Measurements from ENCODE around the gene SERPINA1.
"Not testable (repeated sequence)": the region's sequence is repeated elsewhere in the genome, so short reads cannot be mapped to it uniquely, and the experiment has no call there.

The SERPINA1 gene

DNA sequence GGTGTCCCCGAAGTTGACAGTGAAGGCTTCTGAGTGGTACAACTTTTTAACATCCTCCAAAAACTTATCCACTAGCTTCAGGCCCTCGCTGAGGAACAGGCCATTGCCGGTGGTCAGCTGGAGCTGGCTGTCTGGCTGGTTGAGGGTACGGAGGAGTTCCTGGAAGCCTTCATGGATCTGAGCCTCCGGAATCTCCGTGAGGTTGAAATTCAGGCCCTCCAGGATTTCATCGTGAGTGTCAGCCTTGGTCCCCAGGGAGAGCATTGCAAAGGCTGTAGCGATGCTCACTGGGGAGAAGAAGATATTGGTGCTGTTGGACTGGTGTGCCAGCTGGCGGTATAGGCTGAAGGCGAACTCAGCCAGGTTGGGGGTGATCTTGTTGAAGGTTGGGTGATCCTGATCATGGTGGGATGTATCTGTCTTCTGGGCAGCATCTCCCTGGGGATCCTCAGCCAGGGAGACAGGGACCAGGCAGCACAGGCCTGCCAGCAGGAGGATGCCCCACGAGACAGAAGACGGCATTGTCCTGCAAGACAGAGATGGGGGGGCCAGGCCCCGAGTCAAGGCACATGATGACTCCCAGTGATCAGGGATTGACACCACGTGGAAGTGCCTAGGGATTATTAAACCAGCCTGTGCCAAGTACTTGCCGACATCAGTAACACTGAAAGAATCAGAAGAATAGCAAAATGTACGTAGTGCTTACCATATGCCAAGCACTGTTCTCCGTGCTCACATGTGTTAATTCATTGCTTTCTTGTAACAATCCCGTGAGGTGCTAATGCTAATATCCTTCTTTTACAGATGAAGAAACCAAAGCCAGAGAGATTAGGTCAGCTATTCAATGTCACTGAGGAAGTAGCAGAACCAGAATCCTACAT lies 5.4 kb downstream of the SERPINA1 start:
- DNase-seq: no peak

DNA sequence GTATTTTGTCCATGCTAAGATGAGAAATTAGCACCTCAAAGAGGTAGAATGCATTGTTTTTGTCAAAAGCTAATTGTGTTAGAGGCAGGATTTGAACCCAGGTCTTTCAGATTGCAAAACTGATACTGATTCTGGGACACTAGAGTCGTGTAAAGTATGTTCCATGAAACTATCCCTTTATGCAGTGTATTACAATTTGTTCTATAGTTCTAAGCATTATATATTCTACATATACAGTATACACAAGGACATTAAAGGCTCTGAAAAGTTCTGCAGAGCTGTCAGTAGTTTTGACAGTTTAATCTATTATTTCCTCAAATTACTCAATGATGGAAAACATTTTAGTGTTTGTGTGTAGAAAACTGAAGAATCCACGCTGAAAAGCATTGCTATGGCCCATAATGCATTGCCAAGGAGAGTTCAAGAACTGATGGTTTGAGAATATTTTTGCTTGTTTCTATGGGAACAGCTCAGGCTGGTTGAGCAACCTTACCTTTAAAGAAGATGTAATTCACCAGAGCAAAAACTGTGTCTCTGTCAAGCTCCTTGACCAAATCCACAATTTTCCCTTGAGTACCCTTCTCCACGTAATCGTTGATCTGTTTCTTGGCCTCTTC lies 6.2 kb downstream of the SERPINA1 start:
- DNase-seq: no peak

DNA sequence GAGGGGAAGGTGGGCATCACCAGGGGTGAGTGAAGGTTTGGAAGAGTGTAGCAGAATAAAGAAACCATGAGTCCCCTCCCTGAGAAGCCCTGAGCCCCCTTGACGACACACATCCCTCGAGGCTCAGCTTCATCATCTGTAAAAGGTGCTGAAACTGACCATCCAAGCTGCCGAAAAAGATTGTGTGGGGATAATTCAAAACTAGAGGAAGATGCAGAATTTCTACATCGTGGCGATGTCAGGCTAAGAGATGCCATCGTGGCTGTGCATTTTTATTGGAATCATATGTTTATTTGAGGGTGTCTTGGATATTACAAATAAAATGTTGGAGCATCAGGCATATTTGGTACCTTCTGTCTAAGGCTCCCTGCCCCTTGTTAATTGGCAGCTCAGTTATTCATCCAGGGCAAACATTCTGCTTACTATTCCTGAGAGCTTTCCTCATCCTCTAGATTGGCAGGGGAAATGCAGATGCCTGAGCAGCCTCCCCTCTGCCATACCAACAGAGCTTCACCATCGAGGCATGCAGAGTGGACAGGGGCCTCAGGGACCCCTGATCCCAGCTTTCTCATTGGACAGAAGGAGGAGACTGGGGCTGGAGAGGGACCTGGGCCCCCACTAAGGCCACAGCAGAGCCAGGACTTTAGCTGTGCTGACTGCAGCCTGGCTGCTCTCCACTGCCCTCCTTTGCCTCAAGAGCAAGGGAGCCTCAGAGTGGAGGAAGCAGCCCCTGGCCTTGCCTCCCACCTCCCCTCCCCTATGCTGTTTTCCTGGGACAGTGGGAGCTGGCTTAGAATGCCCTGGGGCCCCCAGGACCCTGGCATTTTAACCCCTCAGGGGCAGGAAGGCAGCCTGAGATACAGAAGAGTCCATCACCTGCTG lies 7.0 kb downstream of the SERPINA1 start:
- DNase-seq: no peak

- DNase-seq: no peak
Observed at GRCh38 chr14:94380225-94381148, 7.9 kb downstream of the SERPINA1 start.

DNA sequence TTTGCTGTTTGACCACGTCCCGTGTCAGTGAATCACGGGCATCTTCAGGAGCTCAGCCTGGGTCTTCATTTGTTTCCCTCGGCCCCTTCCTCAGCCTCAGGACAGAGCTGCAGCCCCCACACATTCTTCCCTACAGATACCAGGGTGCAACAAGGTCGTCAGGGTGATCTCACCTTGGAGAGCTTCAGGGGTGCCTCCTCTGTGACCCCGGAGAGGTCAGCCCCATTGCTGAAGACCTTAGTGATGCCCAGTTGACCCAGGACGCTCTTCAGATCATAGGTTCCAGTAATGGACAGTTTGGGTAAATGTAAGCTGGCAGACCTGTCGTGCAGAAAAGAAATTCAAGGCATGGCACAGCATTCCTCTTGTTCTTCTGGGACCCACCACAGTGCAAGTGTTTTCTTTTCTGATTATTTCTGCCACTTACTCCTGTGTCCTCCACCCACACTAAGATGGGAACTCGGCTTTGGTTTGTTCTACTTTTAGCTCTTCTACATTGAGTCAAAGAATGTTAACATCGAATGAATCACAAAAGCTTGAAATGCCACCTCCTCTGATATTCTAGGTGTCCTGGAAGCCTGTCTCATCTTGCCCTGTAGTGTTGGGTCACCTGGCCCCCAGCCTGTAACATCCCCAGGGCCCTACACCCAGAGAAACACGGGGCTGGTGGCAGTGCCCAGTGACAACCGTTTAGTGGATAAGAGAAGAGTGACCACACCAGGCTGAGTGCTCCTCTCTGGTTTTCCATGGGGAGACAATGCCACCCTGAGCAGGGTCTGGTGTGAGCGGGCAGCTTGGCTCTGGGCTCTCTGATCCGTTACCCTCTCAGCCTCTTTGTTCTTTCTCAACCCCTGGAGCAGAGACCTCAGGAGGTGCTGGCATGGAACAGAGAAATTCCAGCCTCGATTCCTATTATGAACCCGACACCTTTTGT lies 8.8 kb downstream of the SERPINA1 start:
- DNase-seq: no peak

DNA sequence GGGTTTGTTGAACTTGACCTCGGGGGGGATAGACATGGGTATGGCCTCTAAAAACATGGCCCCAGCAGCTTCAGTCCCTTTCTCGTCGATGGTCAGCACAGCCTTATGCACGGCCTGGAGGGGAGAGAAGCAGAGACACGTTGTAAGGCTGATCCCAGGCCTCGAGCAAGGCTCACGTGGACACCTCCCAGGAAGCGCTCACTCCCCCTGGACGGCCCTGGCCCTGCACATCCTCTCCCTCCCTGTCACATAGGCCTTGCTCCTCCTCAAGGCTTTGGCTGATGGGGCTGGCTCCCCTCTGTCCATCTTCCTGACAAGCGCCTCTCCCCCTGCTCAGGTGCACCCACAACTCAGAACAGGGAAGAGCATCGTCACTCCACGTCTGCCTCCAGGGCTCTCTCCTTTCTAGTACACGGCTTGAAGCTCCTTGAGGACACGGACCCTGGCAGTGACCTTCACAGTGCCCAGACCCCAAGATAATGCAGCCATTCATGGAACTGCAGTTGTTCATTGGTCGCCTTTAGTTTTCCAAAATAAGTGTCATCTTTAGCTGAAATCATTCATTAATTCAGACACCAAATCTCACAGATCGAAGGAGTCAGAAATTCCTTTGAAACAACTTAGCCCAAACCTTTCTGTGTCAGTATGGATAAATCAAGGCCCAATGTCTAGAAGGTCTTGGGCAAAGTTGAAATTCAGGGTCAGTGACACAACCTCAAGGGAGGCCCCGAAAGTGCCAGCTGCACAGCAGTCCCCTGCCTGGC lies 9.7 kb downstream of the SERPINA1 start:
- no peak for DNase-seq

DNA sequence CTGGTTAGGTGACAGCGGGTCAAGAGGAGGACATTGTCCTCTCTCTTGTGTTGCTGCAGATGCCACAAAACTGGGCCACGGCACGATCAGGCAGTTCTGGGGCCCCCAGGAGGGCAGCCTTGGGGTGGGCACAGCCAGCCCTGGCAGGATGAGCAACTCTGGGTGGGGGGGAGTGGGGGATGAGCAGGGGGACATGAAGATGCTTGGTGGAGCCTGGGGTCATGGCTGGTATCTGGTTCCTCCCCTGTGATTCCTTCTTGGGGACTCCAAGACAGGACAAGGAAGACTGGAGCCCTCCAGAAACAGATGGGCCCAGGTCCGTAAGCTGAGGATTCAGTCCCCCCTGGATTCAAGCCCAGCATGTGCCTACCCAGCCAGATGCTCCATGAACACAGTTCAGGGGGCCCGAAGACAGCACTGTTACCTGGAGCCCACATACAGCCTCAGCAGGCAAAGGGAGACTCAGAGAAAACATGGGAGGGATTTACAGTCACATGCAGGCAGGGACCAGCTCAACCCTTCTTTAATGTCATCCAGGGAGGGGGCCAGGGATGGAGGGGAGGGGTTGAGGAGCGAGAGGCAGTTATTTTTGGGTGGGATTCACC lies 10.4 kb downstream of the SERPINA1 start:
- no peak for DNase-seq

DNA sequence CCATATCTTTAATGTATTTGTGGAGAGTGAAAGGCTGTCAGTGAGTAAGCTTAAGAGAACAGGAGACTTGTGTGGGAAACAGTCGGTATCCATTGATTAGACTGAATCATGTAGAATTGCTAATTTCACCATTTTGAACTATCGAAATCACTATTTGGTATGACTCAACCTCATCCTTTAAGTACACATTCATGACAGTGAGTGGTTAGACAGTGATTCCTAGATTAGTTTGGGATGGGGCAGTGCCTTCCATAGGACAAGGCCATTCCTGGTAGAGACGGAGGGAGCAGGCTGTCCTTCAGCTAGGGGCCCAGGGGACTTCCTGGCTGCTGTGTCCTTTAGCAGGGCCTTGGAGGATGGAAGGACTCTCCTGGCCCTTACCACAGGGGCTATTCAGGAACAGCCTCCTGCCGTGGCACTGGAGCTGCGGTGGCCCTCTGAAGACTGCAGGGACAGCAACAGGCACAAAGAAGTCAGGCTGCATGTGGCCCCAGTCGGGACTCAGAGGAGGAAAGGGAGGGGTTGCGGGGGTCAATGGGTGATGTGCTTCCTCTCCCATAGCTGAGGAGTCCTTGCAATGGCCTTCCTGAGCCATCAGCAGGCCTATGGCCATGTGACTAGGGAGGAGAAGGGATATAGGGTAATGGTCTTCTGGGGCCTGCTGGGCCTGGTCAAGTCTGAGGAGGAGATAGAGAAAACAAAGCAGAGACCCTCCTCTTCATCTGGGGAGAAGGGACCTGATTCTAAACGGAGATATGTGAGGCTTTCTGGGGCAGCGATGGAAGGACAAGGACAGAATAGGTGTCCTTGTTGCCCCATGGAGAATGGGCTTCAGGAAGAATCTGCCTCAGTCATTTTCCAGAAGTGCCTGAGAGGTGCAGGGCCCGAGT lies 11.2 kb downstream of the SERPINA1 start:
- no peak for DNase-seq

DNA sequence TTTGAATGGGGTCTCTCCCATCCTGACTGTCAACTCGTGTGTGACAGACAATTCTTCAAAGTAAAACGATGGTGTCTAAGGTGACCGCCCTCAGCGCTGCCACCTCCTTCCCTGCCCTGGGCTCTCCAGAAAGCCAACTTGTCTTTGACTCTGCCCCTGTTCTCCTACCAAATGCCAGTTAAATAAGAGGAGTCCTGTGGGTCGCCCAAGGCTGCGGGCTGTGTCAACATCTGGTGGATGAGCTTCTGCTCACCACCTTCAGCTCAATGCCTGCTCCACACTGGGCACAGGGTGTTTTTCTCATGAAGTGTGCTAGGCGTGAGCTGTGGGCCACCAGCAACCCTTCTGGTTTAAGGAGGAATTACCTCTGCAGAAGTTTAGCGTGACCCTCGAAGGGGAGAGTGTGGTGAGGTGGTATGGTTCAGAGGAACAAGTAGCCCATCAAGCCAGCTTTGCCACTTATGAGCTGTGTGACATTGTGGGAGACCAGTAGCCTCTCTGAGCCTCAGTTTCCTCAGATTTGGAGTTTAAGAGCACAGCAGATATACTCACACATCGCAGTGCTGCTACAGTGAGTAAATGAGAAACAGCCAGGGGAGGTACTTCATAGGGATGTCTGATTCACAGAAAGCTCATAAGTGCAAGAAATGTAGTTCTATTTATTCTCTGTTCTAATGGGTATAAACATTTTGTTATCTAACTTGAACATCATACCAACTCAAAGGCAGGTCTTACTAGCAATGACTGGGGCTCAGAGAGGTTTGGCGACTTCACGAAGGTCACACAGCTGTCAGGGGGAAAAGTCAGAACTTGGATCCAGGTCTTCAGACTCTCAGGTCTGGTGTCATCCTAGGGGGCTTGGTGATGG lies 12.1 kb downstream of the SERPINA1 start:
- DNase-seq: no peak

- no peak for DNase-seq
Observed at GRCh38 chr14:94375552-94376107, 12.8 kb downstream of the SERPINA1 start.

- DNase-seq: no peak
Observed at GRCh38 chr14:94374749-94375260, 13.6 kb downstream of the SERPINA1 start.

DNA sequence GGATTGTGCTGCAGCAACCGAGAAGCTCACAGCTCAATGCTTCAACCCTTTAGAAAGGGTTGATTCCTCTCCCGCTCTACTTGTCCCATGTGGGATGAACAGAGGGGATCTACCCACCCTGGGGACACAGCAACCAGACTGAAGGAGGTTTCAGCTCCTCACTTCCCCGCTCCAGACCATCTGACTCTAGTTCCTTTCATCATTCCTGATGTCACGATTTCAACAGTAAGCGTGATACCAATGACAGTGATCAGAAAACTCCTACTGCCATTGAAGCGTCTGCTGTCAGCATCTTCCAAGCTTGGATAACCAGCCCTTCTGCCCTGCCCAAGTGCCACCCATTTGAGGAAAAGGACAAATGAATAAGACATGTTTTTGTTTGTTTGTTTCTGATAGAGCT lies 14.3 kb downstream of the SERPINA1 start:
- DNase-seq: no peak

- DNase-seq: no peak
Observed at GRCh38 chr14:94373708-94374107, 14.7 kb downstream of the SERPINA1 start.

DNA sequence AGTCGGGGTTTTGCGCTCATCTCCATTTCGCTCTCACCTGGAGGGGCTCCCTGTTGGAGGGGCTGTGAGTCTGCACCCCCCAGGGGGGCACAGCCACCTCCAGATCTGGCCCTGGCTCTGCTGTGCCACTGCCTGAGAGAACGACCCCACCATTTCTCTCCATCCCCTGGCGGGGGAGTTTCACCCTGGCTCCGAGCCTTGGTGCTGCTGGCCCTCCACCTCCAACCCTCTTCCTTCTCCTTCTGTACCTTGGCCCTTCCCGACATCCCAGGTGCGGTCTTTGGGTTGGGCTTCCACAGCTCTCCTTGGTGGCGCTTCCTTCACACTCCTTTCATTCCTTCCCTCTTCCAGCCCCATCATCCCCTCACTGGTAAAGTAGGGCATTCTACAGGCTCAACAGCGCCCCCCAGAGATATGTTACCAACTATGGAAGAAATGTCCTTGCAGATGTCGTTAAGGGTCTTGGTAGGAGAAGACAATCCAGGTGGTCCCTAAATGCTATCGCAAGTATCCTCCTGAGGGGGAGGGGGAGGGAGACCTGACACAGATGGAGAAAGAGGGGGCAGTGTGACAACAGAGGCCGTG lies 16.3 kb downstream of the SERPINA1 start:
- no peak for DNase-seq

- no peak for DNase-seq
Observed at GRCh38 chr14:94370524-94370910, 17.9 kb downstream of the SERPINA1 start.

DNA sequence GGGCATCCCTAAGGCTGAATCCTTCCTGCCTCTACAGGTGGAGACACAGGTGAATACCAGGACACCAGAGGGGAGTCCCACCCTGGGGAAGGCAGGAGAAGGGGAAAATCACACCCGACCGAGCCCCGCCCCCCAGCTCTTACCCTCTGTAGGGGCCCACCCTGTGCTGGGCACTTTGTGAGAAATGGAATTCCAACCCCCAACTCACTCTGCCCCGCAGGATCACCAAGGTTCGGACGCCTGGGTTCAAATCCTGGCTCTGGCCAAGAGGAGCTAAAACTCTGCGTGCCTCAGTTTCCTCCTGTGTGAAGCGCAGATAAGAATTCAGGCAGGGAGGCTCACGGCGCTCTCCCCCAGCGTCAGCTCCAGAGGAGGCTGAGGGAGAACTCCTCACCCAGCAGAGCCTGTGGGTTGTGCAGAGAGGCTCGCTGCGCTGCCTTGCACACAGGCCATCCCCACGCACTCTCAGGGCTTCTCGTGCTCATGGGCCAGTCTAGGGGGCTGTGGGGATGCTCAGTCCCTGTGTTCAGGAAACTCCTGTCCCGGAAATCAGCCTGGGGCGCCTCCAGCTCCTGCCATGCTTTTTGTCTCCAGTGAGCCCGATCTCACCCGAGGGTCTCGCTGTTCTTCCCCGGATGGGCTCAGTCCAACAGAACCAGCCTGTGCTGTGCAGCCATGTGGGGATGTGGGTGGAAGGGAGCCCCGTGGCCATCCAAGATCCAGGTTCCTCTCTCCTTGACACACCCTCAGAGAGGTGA lies 18.5 kb downstream of the SERPINA1 start:
- DNase-seq: not testable (repeated sequence)
